GM19043 (cell line): Measurements from ENCODE around the gene RFX2.
"Not testable (repeated sequence)": the region's sequence is repeated elsewhere in the genome, so short reads cannot be mapped to it uniquely, and the experiment has no call there.

Source experiments
- ATAC-seq: cut with Tn5 transposase; IDR thresholded peaks from one replicate; pipeline ENCODE4 v1.9.1; 2021; ENCODE audit warnings: low read depth; ENCODE audit not compliant: unreplicated experiment

The RFX2 gene

DNA sequence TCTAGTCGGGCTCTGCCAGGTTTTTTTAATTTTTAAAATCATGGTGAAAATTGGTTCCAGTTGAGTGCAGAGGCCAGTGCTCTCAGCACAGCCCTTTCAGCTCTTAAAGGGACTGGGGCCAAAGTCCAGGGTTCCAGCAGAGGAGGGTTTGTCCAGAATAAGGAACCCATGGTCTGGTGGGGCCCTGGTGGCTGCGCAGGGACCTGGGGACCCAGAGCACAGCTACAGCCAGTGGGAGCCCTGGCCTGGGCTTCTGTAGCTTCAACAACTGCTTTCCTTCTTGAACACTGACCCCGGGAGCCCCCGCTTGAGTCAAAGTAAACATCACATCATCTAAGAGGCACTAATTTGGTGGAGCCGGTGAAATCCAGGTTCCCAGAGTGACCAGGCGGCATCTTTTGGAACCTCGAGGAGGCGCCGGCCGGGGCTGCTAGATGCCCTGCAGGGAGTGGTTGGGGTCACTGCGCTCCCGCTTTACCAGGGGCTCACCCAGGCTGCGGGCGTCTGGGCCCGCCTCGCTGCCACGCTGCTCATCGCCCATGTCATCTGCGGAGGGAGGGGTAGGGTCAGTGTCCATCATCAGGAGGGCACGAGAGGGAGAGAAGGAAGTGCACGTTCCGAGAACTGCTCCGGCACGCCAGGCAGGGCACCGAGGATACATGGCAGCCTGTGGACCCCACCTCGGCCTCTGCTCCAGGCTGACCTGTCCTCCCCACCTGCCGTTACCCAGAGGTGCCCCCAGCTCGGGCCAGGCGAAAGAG, 115.7 kb downstream of the RFX2 start:
- ATAC-seq = no peak

DNA sequence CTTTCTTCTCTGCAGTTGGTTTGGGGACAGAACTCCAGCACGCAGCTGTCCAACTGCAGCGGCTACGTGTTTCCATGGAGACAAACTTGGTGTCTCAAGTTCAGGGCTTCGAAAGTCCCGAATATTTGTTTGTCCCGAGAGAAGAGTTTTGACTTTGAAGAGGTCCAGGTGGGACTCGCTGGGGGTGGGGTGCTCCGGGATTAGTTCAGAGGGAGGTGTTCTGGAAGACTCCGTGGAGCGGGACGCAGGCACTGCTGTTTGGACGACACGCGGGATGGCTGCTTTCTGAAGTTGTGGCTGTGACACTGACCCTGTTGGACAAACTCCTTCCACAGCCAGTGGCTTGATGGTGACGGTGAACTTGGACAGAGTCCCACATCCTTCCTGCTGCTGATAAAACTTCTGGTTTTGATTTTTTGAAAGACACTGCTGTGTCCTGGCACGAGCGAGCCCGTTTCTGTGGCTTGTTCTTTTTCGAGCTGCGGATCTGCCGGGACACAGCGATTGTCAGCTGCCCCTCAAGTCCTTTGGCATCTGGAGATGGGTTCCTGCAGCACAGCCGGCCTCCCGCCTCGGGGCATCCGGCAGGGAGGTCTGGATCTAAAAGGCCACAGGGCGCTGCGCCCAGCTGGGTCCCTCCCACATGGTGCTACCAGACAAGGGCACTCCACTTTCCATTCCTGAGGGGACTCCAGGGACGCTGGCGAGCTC, 116.5 kb downstream of the RFX2 start:
- ATAC-seq = no peak

DNA sequence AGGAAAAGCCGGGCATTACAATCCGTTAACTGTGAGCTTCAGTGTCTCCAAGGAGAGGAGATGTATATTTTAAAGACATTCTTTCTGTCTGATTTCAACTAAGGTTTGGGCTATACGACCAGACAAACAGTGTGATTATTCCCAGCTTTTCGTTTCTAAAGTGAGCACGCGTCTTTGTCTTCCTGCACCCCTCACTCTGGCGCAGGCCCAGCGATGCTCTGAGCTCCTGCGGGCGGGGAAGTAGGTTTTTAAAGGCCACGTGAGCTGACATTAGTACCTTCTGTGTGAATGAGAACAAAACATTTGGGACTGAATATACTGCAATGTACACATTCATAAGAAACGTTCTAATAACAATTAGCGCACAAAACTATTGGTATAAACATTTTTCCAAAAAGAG, 117.1 kb downstream of the RFX2 start:
- no peak for ATAC-seq

DNA sequence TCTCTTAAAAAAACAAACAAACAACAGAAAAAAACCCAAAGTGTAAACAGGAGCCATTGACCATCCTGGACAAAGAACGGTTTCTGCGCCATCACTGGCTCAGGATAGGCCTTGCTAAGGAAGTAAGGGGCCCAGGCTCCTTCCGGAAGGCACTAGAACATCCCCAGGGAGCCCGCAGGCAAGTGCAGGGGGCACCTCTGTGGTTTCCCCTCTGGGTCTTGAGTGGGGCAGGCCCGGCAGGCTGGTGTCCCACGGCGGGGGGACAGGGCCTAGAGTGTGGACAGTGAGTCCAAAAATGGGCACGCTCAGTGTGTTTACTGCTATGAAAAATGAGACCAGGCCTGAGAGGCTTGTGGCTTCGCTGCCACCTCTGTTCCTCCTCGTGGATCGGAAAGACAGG, 117.5 kb downstream of the RFX2 start:
- no peak for ATAC-seq

DNA sequence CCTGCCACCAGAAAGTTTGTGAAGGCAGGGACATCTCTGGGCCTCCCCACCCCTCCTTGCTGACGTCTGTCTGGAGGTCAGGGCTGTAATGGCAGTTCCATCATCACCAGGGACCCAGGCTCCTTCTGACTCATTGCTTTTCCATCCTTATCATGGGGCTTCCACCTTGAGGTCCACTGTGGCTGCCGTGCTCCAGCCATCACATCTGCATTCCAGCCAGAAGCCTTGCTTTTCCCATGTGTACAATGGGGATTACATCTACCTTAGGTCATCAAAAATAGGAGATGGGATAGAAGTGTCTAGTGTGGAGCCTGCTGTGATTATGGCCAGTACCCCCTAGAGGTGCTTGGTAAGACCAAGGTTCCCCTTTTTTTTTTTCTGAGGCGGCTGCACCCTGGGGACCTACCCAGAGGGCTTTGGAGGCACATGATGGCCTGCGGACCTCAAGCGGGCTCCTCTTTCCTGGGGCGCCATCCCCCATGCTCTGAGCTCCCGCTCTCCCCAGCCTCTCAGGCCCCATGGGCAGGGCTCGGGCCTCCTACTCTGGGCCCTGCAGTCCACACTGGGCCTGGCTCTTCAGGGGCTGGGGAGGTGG, 119.0 kb downstream of the RFX2 start:
- ATAC-seq = no peak

DNA sequence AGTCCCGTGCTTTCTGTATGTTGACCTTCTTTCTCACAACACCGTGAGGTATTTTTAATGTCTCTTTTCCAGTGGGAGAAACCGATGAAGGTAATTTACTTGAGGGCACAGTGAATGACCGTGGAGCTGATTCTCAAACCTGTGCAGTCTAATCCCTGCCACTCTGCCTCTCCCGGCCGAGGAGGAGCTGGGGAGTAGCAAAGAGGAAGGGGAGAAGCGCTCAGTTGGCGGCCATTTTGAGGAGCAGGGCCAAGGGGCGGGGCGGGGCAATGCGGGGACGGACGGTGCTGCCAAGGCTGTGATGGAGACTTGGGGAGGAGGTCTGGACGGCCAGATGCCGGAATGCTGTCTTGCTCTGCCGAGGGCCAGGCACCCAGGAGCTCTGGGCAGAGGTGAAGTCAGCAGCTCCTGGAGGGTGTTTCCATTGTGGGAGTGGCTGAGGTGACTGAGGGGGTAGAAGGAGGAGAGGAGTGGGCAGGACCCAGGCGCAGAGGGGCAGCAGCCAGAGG, 120.0 kb downstream of the RFX2 start:
- ATAC-seq = no peak

DNA sequence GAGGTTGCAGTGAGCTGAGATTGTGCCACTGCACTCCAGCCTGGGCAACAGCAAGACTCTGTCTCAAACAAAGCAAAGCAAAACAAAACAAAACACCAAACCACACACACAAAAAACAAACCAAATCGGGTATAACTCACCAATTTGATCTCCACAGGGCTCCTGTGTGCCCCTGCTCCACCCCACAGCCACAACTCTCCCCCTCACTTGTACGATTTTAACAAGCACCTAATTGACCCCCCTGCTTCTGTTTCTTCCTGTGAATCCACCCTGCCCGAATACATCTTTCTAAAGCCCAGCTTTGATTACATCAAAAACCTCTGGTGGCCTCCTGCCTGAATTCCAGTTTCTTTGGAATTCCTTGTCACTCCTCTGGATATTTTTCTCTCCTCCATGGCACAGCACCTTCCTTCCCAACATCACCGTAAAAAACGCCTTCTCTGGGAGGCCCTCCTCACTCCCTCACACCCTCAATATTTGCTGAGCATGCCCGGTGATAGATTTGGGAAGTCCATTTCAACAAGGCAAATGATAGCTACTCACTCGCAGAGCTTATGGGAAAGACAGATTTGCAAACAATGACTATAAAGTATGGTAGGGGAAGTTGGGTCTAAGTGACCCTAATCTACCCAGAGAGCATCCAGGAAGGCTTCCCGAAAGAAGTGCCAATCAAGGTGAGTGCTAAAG, 120.8 kb downstream of the RFX2 start:
- no peak for ATAC-seq

DNA sequence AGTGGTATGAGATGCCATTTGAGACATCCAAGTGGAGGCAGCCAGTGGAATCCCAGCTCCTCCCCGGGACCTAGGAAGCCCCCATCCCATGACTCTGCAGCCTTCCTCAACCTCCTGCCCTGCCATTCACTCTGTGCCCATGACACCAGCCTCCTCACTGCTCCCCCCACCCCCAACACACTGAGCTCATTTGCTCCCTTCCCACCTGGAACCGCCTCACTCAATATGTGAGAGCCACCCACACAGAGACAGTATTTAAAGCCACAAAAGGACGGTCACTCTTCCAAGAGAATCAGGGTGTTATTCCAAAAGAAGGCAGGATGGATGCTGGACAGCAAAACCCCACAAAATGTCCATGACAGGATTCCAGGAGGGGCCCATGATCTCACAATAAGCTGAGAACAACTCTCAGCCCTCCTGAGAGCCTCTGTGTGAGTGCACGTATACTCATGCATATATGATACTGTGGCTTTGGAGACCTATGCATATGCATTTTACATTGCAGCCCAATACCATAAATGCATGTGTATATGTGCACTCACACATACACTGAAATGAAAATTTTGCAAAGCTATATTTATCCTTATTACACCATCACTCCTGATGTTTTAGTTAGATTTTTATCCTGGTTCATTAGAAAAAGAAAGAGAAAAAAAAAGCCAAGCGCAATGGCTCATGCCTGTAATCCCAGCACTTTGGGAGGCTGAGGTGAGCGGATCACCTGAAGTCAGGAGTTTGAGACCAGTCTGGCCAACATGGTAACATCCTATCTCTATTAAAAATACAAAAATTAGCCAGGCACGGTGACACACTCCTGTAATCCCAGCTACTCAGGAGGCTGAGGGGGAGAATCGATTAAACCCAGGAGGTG, 121.5 kb downstream of the RFX2 start:
- no peak for ATAC-seq

DNA sequence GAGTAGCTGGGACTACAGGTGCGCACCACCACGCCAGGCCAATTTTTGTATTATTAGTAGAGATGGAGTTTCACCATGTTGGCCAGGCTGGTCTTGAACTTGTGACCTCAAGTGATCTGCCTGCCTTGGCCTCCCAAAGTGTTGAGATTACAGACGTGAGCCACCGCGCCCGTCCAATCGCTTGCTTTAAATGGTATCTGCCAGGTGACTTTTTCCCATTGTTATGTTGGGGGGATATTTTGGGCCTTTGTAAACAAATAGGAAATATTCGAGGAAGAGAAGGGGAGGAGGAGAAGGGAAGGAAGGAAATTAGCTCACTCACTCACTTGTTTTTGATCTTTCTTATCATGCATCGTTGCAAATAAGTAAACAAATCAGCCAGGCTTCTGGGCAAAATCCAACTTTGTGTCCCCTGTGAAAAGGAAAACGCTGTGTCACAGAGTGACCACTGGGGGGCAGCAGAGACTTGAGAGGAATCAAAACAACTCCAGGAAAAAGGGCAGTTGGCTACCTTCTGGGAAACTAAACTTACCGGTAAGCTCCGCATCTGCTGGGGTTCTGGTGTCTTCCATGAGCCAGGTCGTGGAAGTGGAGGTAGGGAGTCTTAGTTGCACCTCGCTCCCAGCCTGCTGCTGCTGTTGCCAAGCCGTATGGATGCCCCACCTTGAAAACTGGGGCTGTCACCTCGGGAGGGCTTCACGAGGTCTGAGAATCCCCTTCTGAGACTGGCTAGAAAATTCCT, 123.1 kb downstream of the RFX2 start:
- ATAC-seq = no peak

DNA sequence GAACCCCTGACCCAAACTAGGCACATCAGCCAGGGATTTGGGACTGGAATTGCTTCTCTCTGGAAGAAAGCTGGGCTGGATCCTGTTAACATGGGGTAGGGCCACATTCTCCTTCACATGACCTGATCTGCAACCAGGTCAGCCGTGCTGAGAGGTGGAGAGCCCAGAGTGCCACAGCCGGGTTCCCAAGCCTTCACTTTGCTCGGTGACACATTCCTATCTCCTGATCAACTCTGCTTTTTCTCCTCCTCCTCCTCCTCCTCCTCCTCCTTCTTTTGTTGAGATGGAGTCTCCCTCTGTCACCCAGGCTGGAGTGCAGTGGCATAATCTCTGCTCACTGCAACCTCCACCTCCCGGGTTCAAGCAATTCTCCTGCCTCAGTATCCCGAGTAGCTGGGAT, 124.5 kb downstream of the RFX2 start:
- ATAC-seq = not testable (repeated sequence)

DNA sequence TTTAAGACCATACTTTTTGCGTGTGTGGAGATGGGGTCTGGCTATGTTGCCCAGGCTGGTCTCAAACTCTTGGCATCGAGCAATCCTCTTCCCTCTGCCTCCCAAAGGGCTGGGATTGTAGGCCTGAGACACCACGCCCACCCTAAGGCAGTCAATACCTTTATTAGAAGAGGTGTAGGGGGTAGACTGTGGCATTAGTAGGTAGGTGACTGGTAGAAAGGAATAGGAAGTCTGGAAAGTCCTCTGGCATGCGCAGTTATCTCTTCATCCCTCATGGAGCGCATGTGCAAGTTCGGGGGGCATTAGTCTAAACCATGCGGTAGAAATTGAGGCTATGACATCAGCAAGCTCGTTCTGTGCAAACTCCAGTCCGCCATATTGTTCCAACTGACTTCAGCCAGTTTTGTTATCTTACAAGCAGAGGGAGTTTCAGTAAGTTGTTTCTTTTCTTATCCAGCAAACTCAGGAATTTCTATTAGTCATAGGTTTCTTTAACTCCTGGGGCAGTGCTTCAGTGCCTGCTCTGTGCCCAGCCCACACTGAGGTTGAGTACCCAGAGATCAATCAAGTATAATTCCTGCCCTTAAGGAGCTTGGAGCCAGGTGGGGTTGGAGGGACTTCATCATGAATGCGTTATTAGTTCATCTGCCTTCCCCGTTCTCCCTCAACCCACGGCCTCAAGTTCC, 125.1 kb downstream of the RFX2 start:
- ATAC-seq = no peak

DNA sequence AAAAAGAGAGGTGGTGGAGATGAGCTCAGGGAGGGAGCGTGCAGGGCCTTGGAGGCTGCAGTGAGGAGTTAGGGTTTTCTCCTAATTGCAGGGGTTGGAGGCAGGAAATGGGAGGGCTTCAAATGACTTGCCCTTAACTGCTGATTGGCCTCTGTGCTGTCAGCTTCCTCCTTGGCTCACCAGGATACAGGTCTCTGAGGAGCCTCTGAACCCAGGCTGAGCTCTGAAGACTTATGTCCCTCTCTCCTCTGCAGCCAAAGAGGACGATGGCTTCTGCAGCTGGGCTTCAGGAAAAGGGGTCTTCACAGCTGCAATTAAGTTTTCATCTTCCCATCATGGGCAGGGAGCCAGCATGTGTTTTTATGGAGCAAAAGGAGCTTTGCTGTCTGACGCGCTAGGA, 125.7 kb downstream of the RFX2 start:
- no peak for ATAC-seq

DNA sequence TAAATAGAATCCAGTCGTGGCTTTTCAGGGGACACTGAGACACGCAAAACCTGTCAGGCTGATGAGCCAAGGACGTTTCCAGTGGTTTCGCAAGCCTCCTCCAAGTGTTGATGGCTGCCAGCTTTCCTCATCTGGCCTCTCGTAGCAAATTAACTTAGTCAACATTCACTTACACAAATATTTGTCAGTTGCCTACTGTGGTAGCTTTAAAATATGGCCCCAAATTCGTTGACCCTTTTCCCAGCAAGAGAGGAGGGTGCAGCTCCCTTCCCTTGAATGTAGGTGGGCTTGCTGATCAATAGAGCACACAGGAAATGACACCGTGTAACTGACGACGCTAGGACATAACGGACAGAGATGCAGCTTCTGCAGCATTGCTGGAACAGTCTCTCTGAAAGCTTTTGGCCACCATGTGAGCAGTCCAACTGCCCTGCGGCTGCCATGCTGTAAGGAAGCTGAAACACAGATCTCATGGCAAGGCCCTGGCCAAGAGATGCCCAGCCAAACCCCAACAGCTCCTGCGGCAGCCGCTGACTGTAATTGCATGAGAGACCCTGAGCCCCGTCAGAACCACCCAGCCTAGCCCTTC, 126.8 kb downstream of the RFX2 start:
- no peak for ATAC-seq

DNA sequence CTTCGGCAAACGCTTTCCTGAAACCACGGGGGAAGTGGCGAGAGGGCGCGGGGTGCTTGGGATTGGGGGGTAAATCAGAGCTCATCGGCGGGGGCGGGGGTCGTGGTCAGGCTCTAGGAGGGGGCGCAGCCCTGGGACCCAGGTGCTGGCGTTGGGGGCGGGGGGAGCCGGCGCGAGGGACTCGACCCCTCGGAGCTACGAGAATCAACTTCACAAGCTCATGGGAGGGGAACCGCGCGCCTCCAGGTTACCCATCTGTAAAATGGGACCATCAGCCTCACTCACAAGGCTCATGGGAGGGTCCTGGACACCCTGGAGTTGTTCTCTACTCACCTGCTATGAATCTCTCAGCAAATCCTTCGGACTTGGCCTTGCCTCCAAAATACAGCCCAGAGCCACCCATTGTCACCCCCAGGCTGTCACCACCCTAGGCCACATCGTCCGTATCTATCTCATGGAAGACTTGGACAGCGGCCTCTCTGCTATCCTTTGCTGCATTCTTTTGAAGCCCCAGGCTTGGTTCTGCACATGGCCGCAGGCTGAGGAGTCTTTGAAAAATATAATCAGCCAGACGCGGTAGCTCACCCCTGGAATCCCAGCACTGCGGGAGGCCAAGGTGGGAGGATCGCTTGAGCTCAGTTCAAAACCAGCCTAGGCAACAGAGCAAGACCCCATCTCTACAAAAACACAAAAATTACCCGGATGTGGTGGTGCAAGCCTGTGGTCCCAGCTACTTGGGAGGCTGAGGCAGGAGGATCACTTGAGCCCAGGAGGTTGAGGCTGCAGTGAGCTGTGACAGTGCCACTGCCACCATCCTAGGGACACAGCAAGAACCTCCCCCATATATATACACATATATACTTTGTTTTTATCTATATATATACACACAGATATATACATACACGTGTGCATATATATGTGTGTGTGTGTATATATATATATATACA, 131.4 kb downstream of the RFX2 start:
- no peak for ATAC-seq

DNA sequence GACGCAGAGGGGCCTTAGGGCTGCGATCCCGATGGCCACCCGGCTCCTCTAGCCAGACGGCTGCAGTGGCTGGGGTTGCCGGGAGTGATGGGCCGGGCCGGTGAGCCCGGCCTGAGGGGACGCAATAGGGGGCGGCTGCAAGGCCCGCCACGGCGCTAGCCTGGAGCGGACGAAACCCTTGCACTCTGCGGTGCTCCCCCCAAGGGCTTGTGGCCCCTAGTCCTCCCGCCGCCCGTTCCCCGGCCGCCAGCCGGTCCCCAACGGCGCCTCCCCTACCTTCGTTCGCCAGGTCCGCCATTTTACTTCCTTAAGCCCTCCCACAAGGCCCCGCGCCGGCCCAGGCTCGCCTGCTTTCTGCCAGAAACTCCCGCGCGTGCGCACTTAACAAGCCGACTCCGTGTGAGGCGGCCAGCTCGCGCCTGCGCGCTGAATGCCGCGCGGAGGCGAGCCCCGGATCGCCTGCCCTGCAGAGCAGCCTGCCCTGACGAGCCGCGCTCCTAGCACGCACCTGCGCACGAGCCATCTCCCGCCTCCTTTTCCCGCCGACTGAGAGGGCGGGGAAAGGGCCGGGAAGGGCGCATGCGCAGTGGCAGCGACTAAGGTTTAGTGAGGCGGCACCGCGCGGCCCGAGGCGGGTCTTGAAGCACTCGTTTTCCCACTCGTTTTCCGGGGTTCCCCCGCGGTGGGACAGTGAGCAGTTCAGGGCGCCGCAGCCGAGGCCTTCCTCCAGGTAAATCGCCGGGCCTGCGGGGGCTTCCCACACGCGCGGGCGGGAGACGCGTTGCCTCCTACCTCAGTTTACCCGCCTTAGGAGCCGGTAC, 132.3 kb downstream of the RFX2 start, which contains the start of gene RANBP3:
RANBP3 (minus strand) TSS at position 356 of the 821 bp plus-strand sequence; CDS start at position 298, 58 bp downstream.
- peak; percentile 82 for ATAC-seq

DNA sequence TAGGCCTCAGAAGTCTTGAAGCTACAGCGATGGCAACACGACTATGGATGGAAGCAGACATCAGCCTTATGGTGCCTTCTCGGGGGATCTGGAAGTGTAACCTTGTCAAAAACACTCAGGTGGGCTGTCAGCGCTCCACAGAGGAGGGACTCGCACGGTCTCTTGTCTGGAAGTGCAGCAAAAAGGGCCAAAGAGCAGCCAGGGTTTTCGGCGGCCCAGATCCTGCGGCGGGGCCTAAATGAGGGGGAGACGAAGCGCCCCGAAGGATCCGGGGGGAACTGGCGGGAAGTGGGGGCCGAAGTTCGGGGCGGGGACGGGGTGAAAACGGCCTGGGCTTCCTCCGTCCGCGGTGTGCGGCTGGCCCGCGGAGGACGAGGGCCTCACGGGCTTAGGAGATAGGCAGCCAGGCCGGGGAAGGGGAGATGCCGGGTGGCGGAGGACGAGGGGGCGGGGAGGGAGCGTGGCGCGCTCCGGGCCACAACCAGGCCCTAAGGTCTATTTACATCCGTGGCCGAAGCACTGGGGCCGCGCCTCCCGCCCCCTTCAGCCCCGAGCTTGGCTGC, 133.0 kb downstream of the RFX2 start:
- ATAC-seq = no peak
